ENCODE measurements around the gene MRFAP1L1.

Gene MRFAP1L1

DNA sequence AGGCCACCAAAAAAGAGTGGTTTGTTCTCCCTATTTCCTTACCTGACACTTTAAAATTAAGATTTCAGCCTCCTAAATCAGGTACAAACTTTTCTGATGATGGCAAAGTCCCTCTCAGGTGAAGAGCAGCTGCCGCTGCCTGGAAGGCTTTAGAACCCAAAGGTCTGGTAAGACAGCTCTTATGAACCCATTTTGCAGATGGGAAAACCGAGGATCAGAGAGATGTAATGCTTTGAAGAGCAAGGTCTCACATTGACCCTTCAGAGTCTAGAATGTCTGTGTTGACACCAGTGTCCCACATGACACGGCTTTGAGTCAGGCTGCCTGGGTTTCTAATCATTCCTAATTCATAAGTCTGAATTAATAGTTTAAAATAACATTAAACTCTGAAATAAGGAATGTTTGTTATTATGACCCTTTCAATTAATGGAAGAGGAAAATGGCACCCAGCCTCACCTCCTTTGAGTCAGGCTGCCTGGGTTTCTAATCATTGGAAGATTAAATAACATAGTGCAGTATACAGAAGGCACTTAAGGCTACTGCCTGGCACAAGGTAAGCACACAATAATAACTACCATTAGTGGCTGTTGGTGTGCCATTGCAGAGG lies 44.9 kb upstream of the MRFAP1L1 start:
- Histone ChIP-seq H3K27me3 (ENCODE audit: insufficient read depth, poor library complexity, severe bottlenecking) (no peaks in the 10 kb centered on the region), H3K4me3 (replicated peaks; ENCODE audit: insufficient read depth, low read length) (no peak overlapping the region), H3K27ac (replicated peaks) (no peak overlapping the region)
- TF ChIP-seq, protein P1, sequence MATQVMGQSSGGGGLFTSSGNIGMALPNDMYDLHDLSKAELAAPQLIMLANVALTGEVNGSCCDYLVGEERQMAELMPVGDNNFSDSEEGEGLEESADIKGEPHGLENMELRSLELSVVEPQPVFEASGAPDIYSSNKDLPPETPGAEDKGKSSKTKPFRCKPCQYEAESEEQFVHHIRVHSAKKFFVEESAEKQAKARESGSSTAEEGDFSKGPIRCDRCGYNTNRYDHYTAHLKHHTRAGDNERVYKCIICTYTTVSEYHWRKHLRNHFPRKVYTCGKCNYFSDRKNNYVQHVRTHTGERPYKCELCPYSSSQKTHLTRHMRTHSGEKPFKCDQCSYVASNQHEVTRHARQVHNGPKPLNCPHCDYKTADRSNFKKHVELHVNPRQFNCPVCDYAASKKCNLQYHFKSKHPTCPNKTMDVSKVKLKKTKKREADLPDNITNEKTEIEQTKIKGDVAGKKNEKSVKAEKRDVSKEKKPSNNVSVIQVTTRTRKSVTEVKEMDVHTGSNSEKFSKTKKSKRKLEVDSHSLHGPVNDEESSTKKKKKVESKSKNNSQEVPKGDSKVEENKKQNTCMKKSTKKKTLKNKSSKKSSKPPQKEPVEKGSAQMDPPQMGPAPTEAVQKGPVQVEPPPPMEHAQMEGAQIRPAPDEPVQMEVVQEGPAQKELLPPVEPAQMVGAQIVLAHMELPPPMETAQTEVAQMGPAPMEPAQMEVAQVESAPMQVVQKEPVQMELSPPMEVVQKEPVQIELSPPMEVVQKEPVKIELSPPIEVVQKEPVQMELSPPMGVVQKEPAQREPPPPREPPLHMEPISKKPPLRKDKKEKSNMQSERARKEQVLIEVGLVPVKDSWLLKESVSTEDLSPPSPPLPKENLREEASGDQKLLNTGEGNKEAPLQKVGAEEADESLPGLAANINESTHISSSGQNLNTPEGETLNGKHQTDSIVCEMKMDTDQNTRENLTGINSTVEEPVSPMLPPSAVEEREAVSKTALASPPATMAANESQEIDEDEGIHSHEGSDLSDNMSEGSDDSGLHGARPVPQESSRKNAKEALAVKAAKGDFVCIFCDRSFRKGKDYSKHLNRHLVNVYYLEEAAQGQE (IDR thresholded peaks at IDR 0.05; ENCODE audit: insufficient replicate concordance, low read depth): no peak
- no peak for TF ChIP-seq SPI1 (IDR thresholded peaks at IDR 0.05; ENCODE audit: borderline replicate concordance, low read depth)
- TF ChIP-seq GABPA (IDR thresholded peaks at IDR 0.05; ENCODE audit: low read depth): no peak
- DNase-seq (ENCODE audit: low read depth in 1 of 2, low spot score in 1 of 2): no peak

- H3K27ac ChIP-seq (replicated peaks): no peak overlapping the region
- no peak for TF ChIP-seq SPI1 (IDR thresholded peaks at IDR 0.05; ENCODE audit: borderline replicate concordance, low read depth)
- TF ChIP-seq CTCF (IDR thresholded peaks at IDR 0.05; ENCODE audit: insufficient read depth, low read length): no peak
- no peak for TF ChIP-seq GABPA (IDR thresholded peaks at IDR 0.05; ENCODE audit: low read depth)
- no peak for TF ChIP-seq POLR2AphosphoS5 (IDR thresholded peaks at IDR 0.05; ENCODE audit: low read depth)
- TF ChIP-seq, protein P1 (IDR thresholded peaks at IDR 0.05; ENCODE audit: insufficient replicate concordance, low read depth): no peak
- DNase-seq (ENCODE audit: low read depth in 1 of 2, low spot score in 1 of 2): no peak
- H3K27me3 ChIP-seq (ENCODE audit: insufficient read depth, poor library complexity, severe bottlenecking): no peaks in the 10 kb centered on the region
- no peak overlapping the region for H3K4me3 ChIP-seq (replicated peaks; ENCODE audit: insufficient read depth, low read length)
These were observed 44.2 kb upstream of the MRFAP1L1 start for GRCh38 chr4:6753891-6754290.

- Histone ChIP-seq H3K27ac (replicated peaks) (no peak overlapping the region), H3K27me3 (ENCODE audit: insufficient read depth, poor library complexity, severe bottlenecking) (no peaks in the 10 kb centered on the region), H3K4me3 (replicated peaks; ENCODE audit: insufficient read depth, low read length) (no peak overlapping the region)
- TF ChIP-seq GABPA (IDR thresholded peaks at IDR 0.05; ENCODE audit: low read depth) (no peak), CTCF (IDR thresholded peaks at IDR 0.05; ENCODE audit: insufficient read depth, low read length) (no peak), POLR2AphosphoS5 (IDR thresholded peaks at IDR 0.05; ENCODE audit: low read depth) (no peak), SPI1 (IDR thresholded peaks at IDR 0.05; ENCODE audit: borderline replicate concordance, low read depth) (no peak)
- TF ChIP-seq, protein P1 (IDR thresholded peaks at IDR 0.05; ENCODE audit: insufficient replicate concordance, low read depth): no peak
- no peak for DNase-seq (ENCODE audit: low read depth in 1 of 2, low spot score in 1 of 2)
These were observed 43.5 kb upstream of the MRFAP1L1 start for GRCh38 chr4:6753103-6753560.
